HepG2 (cell line): Measurements from ENCODE around the gene CMTM2.

ENCODE experiments used
- CTCF ChIP-seq: sonication (generic); formaldehyde crosslinking; IDR thresholded peaks from 2 replicates; pipeline ENCODE4 v1.5.0; 2020; ENCODE audit warnings: mild to moderate bottlenecking, missing genetic modification reagents, moderate library complexity
- ELF1 ChIP-seq: sonication (generic); formaldehyde crosslinking; IDR thresholded peaks from 2 replicates; pipeline ENCODE4 v1.4.0; 2020; ENCODE audit warnings: missing genetic modification reagents
- ELK4 ChIP-seq: sonication (generic); formaldehyde crosslinking; IDR thresholded peaks from 2 replicates; pipeline ENCODE4 v1.9.0; 2021; ENCODE audit warnings: missing genetic modification reagents, borderline replicate concordance
- POLR2A ChIP-seq, 2 experiments: IDR thresholded peaks; 2 replicates each; pipeline ENCODE4 v1.6.1; 2011; ENCODE audit warnings: low read depth in 2 of 2, low read length in 2 of 2, mild to moderate bottlenecking in 1 of 2, moderate library complexity in 1 of 2; ENCODE audit not compliant: insufficient read depth in 1 of 2
- SATB2 ChIP-seq: sonication (generic); formaldehyde crosslinking; IDR thresholded peaks from 2 replicates; pipeline ENCODE4 v1.5.0; 2020; ENCODE audit warnings: missing genetic modification reagents
- ZFP91 ChIP-seq: sonication (generic); formaldehyde crosslinking; IDR thresholded peaks from 2 replicates; pipeline ENCODE4 v1.9.0; 2022; ENCODE audit warnings: missing genetic modification reagents, mild to moderate bottlenecking, borderline replicate concordance
- ZNF564 ChIP-seq: sonication (generic); formaldehyde crosslinking; IDR thresholded peaks from 2 replicates; pipeline ENCODE4 v1.8.1; 2023; ENCODE audit warnings: mild to moderate bottlenecking, missing genetic modification reagents
- ZNF691 ChIP-seq: sonication (generic); formaldehyde crosslinking; IDR thresholded peaks from 2 replicates; pipeline ENCODE4 v1.4.0; 2020; ENCODE audit warnings: missing genetic modification reagents, low read depth, mild to moderate bottlenecking, borderline replicate concordance
- ZNF75D ChIP-seq: sonication (generic); formaldehyde crosslinking; IDR thresholded peaks from 2 replicates; pipeline ENCODE4 v1.8.1; 2023; ENCODE audit warnings: missing genetic modification reagents, mild to moderate bottlenecking, borderline replicate concordance
- ZNF841 ChIP-seq: sonication (generic); formaldehyde crosslinking; IDR thresholded peaks from 2 replicates; pipeline ENCODE4 v1.8.1; 2023; ENCODE audit warnings: missing genetic modification reagents, borderline replicate concordance
- ZSCAN30 ChIP-seq: sonication (generic); formaldehyde crosslinking; IDR thresholded peaks from 2 replicates; pipeline ENCODE4 v1.5.0; 2020; ENCODE audit warnings: mild to moderate bottlenecking, missing genetic modification reagents
- TF ChIP-seq, protein P1 (sequence below): sonication (generic); formaldehyde crosslinking; IDR thresholded peaks from 2 replicates; pipeline ENCODE4 v1.8.1; 2022; ENCODE audit warnings: mild to moderate bottlenecking, missing genetic modification reagents

GRCh38 chr16:66596986-66597848 lies 18.0 kb downstream of the CMTM2 start:
- TF ChIP-seq ZNF841 (CRISPR knock-in tag): no peak
- TF ChIP-seq SATB2 (CRISPR knock-in tag): no peak
- TF ChIP-seq POLR2A (IDR thresholded peaks at IDR 0.05; ENCODE audit: insufficient read depth in 1 of 2, low read depth in 2 of 2, low read length in 2 of 2): no peak
- no peak for TF ChIP-seq ZNF691 (CRISPR knock-in tag)
- TF ChIP-seq ZNF564 (CRISPR knock-in tag): no peak
- TF ChIP-seq, protein P1, sequence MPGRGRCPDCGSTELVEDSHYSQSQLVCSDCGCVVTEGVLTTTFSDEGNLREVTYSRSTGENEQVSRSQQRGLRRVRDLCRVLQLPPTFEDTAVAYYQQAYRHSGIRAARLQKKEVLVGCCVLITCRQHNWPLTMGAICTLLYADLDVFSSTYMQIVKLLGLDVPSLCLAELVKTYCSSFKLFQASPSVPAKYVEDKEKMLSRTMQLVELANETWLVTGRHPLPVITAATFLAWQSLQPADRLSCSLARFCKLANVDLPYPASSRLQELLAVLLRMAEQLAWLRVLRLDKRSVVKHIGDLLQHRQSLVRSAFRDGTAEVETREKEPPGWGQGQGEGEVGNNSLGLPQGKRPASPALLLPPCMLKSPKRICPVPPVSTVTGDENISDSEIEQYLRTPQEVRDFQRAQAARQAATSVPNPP (CRISPR knock-in tag): no peak
- TF ChIP-seq ZSCAN30 (CRISPR knock-in tag): no peak
- TF ChIP-seq ZFP91 (CRISPR knock-in tag): no peak
- TF ChIP-seq ELK4 (CRISPR knock-in tag): no peak
- TF ChIP-seq CTCF (CRISPR knock-in tag): no peak
- no peak for TF ChIP-seq ELF1 (CRISPR knock-in tag)
- no peak for TF ChIP-seq ZNF75D (CRISPR knock-in tag)
